Fibroblast of lung (primary cell): ENCODE data around the gene UBE2D2. TPM values are rescaled to one million over a fixed set of nuclear protein-coding genes. Genes with fewer than 3 reads are reported as not detected.

Experiments used
- DNase-seq, 2 donors: peaks; one replicate each; pipeline versions ENCODE4 v3.0.0 to v3.0.0-alpha.2; 2010; ENCODE audit warnings: low read depth in 2 of 2
- H2AFZ ChIP-seq: 2 replicates; pipeline ENCODE4 v1.5.1; 2012; ENCODE audit warnings: low read length, control low read depth, inconsistent platforms
- H3K27ac ChIP-seq: 2 replicates; pipeline ENCODE4 v1.5.1; 2011; ENCODE audit warnings: low read length, control low read depth; ENCODE audit not compliant: insufficient read depth
- H3K27me3 ChIP-seq: 2 replicates; pipeline ENCODE4 v1.5.1; 2011; ENCODE audit warnings: mild to moderate bottlenecking, low read length; ENCODE audit not compliant: control insufficient read depth, insufficient read depth
- H3K36me3 ChIP-seq: 2 replicates; pipeline ENCODE4 v1.5.1; 2011; ENCODE audit warnings: low read length; ENCODE audit not compliant: control insufficient read depth, insufficient read depth
- H3K4me1 ChIP-seq: 2 replicates; pipeline ENCODE4 v1.5.1; 2011; ENCODE audit warnings: low read length; ENCODE audit not compliant: control insufficient read depth, insufficient read depth; ENCODE audit errors: extremely low read depth
- H3K4me2 ChIP-seq: 2 replicates; pipeline ENCODE4 v1.5.1; 2011; ENCODE audit warnings: low read length, control low read depth; ENCODE audit not compliant: insufficient read depth; ENCODE audit errors: extremely low read depth
- H3K4me3 ChIP-seq, 4 experiments: fragments of 200-600 bp in 1 of 4; sonication (generic) in 1 of 4; replicated peaks in 1 of 4; 2 replicates each; pipeline ENCODE4 v1.5.1; 2011 to 2016; ENCODE audit warnings: low read length in 4 of 4, low read depth in 3 of 4, mild to moderate bottlenecking in 3 of 4, control low read depth in 2 of 4, inconsistent platforms in 1 of 4, mixed read lengths in 1 of 4; ENCODE audit not compliant: insufficient read depth in 1 of 4; ENCODE audit errors: control extremely low read depth in 1 of 4
- H3K79me2 ChIP-seq: 2 replicates; pipeline ENCODE4 v1.5.1; 2012; ENCODE audit warnings: mild to moderate bottlenecking, low read length, inconsistent platforms; ENCODE audit not compliant: control insufficient read depth, insufficient read depth
- H3K9ac ChIP-seq: 2 replicates; pipeline ENCODE4 v1.5.1; 2011; ENCODE audit warnings: mild to moderate bottlenecking, low read length, control low read depth; ENCODE audit not compliant: insufficient read depth
- H3K9me3 ChIP-seq: 2 replicates; pipeline ENCODE4 v1.5.1; 2012; ENCODE audit warnings: low read depth, low read length; ENCODE audit not compliant: control insufficient read depth, insufficient read depth
- H4K20me1 ChIP-seq: 2 replicates; pipeline ENCODE4 v1.5.1; 2011; ENCODE audit warnings: low read length; ENCODE audit not compliant: control insufficient read depth, insufficient read depth; ENCODE audit errors: extremely low read depth
- EZH2 ChIP-seq: IDR thresholded peaks from 2 replicates; pipeline ENCODE4 v1.5.1; 2012; ENCODE audit warnings: low read length, control low read depth, mild to moderate bottlenecking; ENCODE audit errors: missing control alignments
- polyA plus RNA-seq, 2 donors: library from polyadenylated mRNA; depleted of rRNA in 1 of 2; stranded (reverse) in 1 of 2; unstranded in 1 of 2; fragments of >200 nt; gene quantifications; 2 replicates each; pipeline ENCODE4 v1.2.1, GENCODE V29; 2011 to 2012; ENCODE audit warnings: missing spikeins in 1 of 2
- total RNA-seq: library from RNA; depleted of rRNA; stranded (reverse); fragments of >200 nt; gene quantifications from 2 replicates; pipeline ENCODE4 v1.2.1, GENCODE V29; 2014
- TF ChIP-seq, protein P1 (sequence below), 2 donors: IDR thresholded peaks in 1 of 2; conservative IDR thresholded peaks in 1 of 2; 1 replicate in 1 of 2; 2 replicates in 1 of 2; pipeline ENCODE4 v1.5.1; 2011 to 2012; ENCODE audit warnings: low read length in 2 of 2, control low read depth in 1 of 2, inconsistent platforms in 1 of 2, low read depth in 1 of 2, mild to moderate bottlenecking in 1 of 2

UBE2D2 gene
- total and polyA plus RNA-seq, 2 donors (not counting 1 experiment from before 2014, with no cell fraction given) = 56.5 to 62.9 TPM

GRCh38 chr5:139660923-139661814 lies 100.0 kb downstream of the UBE2D2 start:
- no peaks in the 10 kb centered on the region for H4K20me1 ChIP-seq
- no peak for TF ChIP-seq EZH2
- TF ChIP-seq, protein P1, sequence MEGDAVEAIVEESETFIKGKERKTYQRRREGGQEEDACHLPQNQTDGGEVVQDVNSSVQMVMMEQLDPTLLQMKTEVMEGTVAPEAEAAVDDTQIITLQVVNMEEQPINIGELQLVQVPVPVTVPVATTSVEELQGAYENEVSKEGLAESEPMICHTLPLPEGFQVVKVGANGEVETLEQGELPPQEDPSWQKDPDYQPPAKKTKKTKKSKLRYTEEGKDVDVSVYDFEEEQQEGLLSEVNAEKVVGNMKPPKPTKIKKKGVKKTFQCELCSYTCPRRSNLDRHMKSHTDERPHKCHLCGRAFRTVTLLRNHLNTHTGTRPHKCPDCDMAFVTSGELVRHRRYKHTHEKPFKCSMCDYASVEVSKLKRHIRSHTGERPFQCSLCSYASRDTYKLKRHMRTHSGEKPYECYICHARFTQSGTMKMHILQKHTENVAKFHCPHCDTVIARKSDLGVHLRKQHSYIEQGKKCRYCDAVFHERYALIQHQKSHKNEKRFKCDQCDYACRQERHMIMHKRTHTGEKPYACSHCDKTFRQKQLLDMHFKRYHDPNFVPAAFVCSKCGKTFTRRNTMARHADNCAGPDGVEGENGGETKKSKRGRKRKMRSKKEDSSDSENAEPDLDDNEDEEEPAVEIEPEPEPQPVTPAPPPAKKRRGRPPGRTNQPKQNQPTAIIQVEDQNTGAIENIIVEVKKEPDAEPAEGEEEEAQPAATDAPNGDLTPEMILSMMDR (conservative IDR thresholded peaks at IDR 0.05 in 1 of 2, IDR thresholded peaks at IDR 0.05 in 1 of 2; ENCODE audit: low read depth in 1 of 2, low read length in 2 of 2) = no peak
- peaks cover 32% of the 10 kb centered on the region for H3K4me1 ChIP-seq
- no peaks in the 10 kb centered on the region for H3K9me3 ChIP-seq
- H2AFZ ChIP-seq = no peak overlapping the region
- peak; percentile 93 to 98 for DNase-seq
- no peaks in the 10 kb centered on the region for H3K36me3 ChIP-seq
- H3K4me3 ChIP-seq = peak overlapping the region in 1 of 4 experiments; percentile 27
- no peaks in the 10 kb centered on the region for H3K27me3 ChIP-seq
- H3K4me2 ChIP-seq = peak overlapping the region; percentile 28
- H3K79me2 ChIP-seq = peaks cover 18% of the 10 kb centered on the region
- H3K27ac ChIP-seq = peak overlapping the region; percentile 85
- H3K9ac ChIP-seq = no peak overlapping the region

GRCh38 chr5:139662617-139663016 lies 101.5 kb downstream of the UBE2D2 start:
- DNase-seq = no peak
- H2AFZ ChIP-seq = no peak overlapping the region
- H3K27ac ChIP-seq = no peak overlapping the region
- no peaks in the 10 kb centered on the region for H3K27me3 ChIP-seq
- TF ChIP-seq, protein P1 (conservative IDR thresholded peaks at IDR 0.05 in 1 of 2, IDR thresholded peaks at IDR 0.05 in 1 of 2; ENCODE audit: low read depth in 1 of 2, low read length in 2 of 2) = no peak
- TF ChIP-seq EZH2 = no peak
- H3K36me3 ChIP-seq = no peaks in the 10 kb centered on the region
- peaks cover 11% of the 10 kb centered on the region for H3K79me2 ChIP-seq
- no peaks in the 10 kb centered on the region for H3K9me3 ChIP-seq
- no peak overlapping the region for H3K9ac ChIP-seq
- H3K4me2 ChIP-seq = no peak overlapping the region
- H3K4me3 ChIP-seq = no peak overlapping the region
- H3K4me1 ChIP-seq = peaks cover 36% of the 10 kb centered on the region
- H4K20me1 ChIP-seq = no peaks in the 10 kb centered on the region

- H3K36me3 ChIP-seq = no peaks in the 10 kb centered on the region
- no peaks in the 10 kb centered on the region for H3K27me3 ChIP-seq
- no peak overlapping the region for H3K27ac ChIP-seq
- H3K4me2 ChIP-seq = no peak overlapping the region
- H2AFZ ChIP-seq = no peak overlapping the region
- no peaks in the 10 kb centered on the region for H3K9me3 ChIP-seq
- TF ChIP-seq, protein P1 (conservative IDR thresholded peaks at IDR 0.05 in 1 of 2, IDR thresholded peaks at IDR 0.05 in 1 of 2; ENCODE audit: low read depth in 1 of 2, low read length in 2 of 2) = no peak
- no peak for TF ChIP-seq EZH2
- no peak overlapping the region for H3K9ac ChIP-seq
- no peak overlapping the region for H3K4me3 ChIP-seq
- H3K4me1 ChIP-seq = peaks cover 33% of the 10 kb centered on the region
- H4K20me1 ChIP-seq = no peaks in the 10 kb centered on the region
- no peak for DNase-seq
- peaks cover 11% of the 10 kb centered on the region for H3K79me2 ChIP-seq
Measured at GRCh38 chr5:139663207-139664085, 102.3 kb downstream of the UBE2D2 start.
